ENCODE measurements around the gene FANCG.
A peak's percentile ranks its signal among the peaks of the same experiment; 100 is the strongest.

Gene FANCG

GRCh38 chr9:35104586-35104985 lies 24.8 kb upstream of the FANCG start:
- H3K27ac ChIP-seq = no peak overlapping the region

GRCh38 chr9:35103660-35104191 lies 24.0 kb upstream of the FANCG start:
- no peaks in the 10 kb centered on the region for H3K9me3 ChIP-seq (ENCODE audit: severe bottlenecking)
- no peak for DNase-seq
- H3K4me3 ChIP-seq (ENCODE audit: low read depth, low read length) = peak overlapping the region; percentile 90
- H3K27me3 ChIP-seq (ENCODE audit: insufficient read depth, low read depth, severe bottlenecking) = no peaks in the 10 kb centered on the region
- H3K36me3 ChIP-seq = peaks cover 26% of the 10 kb centered on the region
- TF ChIP-seq CTCF (IDR thresholded peaks at IDR 0.05; ENCODE audit: low read depth, low read length) = no peak
- H3K27ac ChIP-seq = peak overlapping the region; percentile 83

More at GRCh38 chr9:35104586-35104985, 24.8 kb upstream of the FANCG start:
- H3K4me3 ChIP-seq (ENCODE audit: low read depth, low read length) = no peak overlapping the region
- no peaks in the 10 kb centered on the region for H3K9me3 ChIP-seq (ENCODE audit: severe bottlenecking)
- no peak for TF ChIP-seq CTCF (IDR thresholded peaks at IDR 0.05; ENCODE audit: low read depth, low read length)
- no peaks in the 10 kb centered on the region for H3K27me3 ChIP-seq (ENCODE audit: insufficient read depth, low read depth, severe bottlenecking)
- DNase-seq = no peak
- H3K36me3 ChIP-seq = peaks cover 26% of the 10 kb centered on the region

- H3K4me3 ChIP-seq (ENCODE audit: low read depth, low read length) = peak within 1 kb of the TSS; percentile 90
- DNase-seq = peak; percentile 95
Observed at GRCh38 chr9:35102769-35103659, 23.3 kb upstream of the FANCG start, which contains the start of gene STOML2. Gene STOML2 (minus strand): TSS chr9:35103131. CDS start chr9:35103094, 37 bp downstream.

GRCh38 chr9:35102465-35102768 lies 22.7 kb upstream of the FANCG start:
- TF ChIP-seq CTCF (IDR thresholded peaks at IDR 0.05; ENCODE audit: low read depth, low read length) = no peak
- Histone ChIP-seq H3K9me3 (ENCODE audit: severe bottlenecking) (no peaks in the 10 kb centered on the region), H3K27me3 (ENCODE audit: insufficient read depth, low read depth, severe bottlenecking) (no peaks in the 10 kb centered on the region), H3K4me3 (ENCODE audit: low read depth, low read length) (peak overlapping the region; percentile 90), H3K36me3 (peaks cover 26% of the 10 kb centered on the region), H3K27ac (peak overlapping the region; percentile 83)
- DNase-seq = no peak

More at GRCh38 chr9:35102769-35103659, 23.3 kb upstream of the FANCG start, which contains the start of gene STOML2:
- H3K36me3 ChIP-seq = peaks cover 26% of the 10 kb centered on the region
- H3K9me3 ChIP-seq (ENCODE audit: severe bottlenecking) = no peaks in the 10 kb centered on the region
- TF ChIP-seq CTCF (IDR thresholded peaks at IDR 0.05; ENCODE audit: low read depth, low read length) = no peak
- no peaks in the 10 kb centered on the region for H3K27me3 ChIP-seq (ENCODE audit: insufficient read depth, low read depth, severe bottlenecking)
- peak within 1 kb of the TSS; percentile 83 for H3K27ac ChIP-seq

GRCh38 chr9:35097573-35097972 lies 17.8 kb upstream of the FANCG start:
- no peaks in the 10 kb centered on the region for H3K9me3 ChIP-seq (ENCODE audit: severe bottlenecking)
- H3K4me3 ChIP-seq (ENCODE audit: low read depth, low read length) = no peak overlapping the region
- H3K27me3 ChIP-seq (ENCODE audit: insufficient read depth, low read depth, severe bottlenecking) = no peaks in the 10 kb centered on the region
- TF ChIP-seq CTCF (IDR thresholded peaks at IDR 0.05; ENCODE audit: low read depth, low read length) = no peak
- peaks cover 30% of the 10 kb centered on the region for H3K36me3 ChIP-seq
- DNase-seq = no peak
- H3K27ac ChIP-seq = no peak overlapping the region
